Neural cell (in vitro differentiated cells): ENCODE results near the gene PHLDA2. TPM values are rescaled to one million over a fixed set of nuclear protein-coding genes. Genes with fewer than 3 reads are reported as not detected.

Source experiments
- H2AFZ ChIP-seq: fragments of 200-600, 300-800 bp; sonication (generic), shearing (Covaris generic); 2 replicates; pipeline ENCODE4 v1.6.0; 2014; ENCODE audit warnings: low read depth, mild to moderate bottlenecking, antibody characterized with exemption, low read length, moderate library complexity
- H3F3A ChIP-seq: fragments of 200-600 bp; shearing (Covaris generic); 2 replicates; pipeline ENCODE4 v1.6.1; 2016; ENCODE audit warnings: mild to moderate bottlenecking, moderate library complexity, mixed read lengths, antibody characterized with exemption, low read length; ENCODE audit not compliant: insufficient read depth, poor library complexity, severe bottlenecking
- H3K27ac ChIP-seq: fragments of 200-600, 300-800 bp; sonication (generic), shearing (Covaris generic); 2 replicates; pipeline ENCODE4 v1.5.1; 2014; ENCODE audit warnings: mild to moderate bottlenecking, low read length, moderate library complexity
- H3K27me3 ChIP-seq: fragments of 300-800, 200-600 bp; sonication (generic), shearing (Covaris generic); 2 replicates; pipeline ENCODE4 v1.6.0; 2014; ENCODE audit warnings: mild to moderate bottlenecking, low read depth, low read length, moderate library complexity; ENCODE audit not compliant: insufficient read depth
- H3K36me3 ChIP-seq: fragments of 300-800, 200-600 bp; sonication (generic), shearing (Covaris generic); 2 replicates; pipeline ENCODE4 v1.5.1; 2014; ENCODE audit warnings: mild to moderate bottlenecking, antibody characterized with exemption, low read length, moderate library complexity; ENCODE audit not compliant: insufficient read depth
- H3K4me2 ChIP-seq: fragments of 300-800, 200-600 bp; sonication (generic), shearing (Covaris generic); 2 replicates; pipeline ENCODE4 v1.6.0; 2014; ENCODE audit warnings: mild to moderate bottlenecking, low read length
- H3K4me3 ChIP-seq: fragments of 300-800, 200-600 bp; sonication (generic), shearing (Covaris generic); 2 replicates; pipeline ENCODE4 v1.5.1; 2014; ENCODE audit warnings: mild to moderate bottlenecking, low read length, moderate library complexity
- H3K79me2 ChIP-seq: fragments of 200-600 bp; shearing (Covaris generic); replicated peaks from 2 replicates; pipeline ENCODE4 v1.6.0; 2014; ENCODE audit warnings: mild to moderate bottlenecking, low read length, moderate library complexity; ENCODE audit not compliant: insufficient read depth
- H3K9ac ChIP-seq: fragments of 300-800, 200-600 bp; sonication (generic), shearing (Covaris generic); 2 replicates; pipeline ENCODE4 v1.6.1; 2016; ENCODE audit warnings: mild to moderate bottlenecking, low read length, mixed read lengths
- H3K9me2 ChIP-seq: fragments of 200-600 bp; shearing (Covaris generic); 2 replicates; pipeline ENCODE4 v1.6.1; 2016; ENCODE audit warnings: mild to moderate bottlenecking, low read length, mixed read lengths; ENCODE audit not compliant: insufficient read depth
- H3K9me3 ChIP-seq: fragments of 200-600, 300-800 bp; sonication (generic), shearing (Covaris generic); 2 replicates; pipeline ENCODE4 v1.6.1; 2016; ENCODE audit warnings: mild to moderate bottlenecking, mixed run types, low read length, moderate library complexity, mixed read lengths
- H4K20me1 ChIP-seq: fragments of 200-600 bp; shearing (Covaris generic); 2 replicates; pipeline ENCODE4 v1.6.1; 2016; ENCODE audit warnings: mild to moderate bottlenecking, mixed run types; ENCODE audit not compliant: insufficient read depth
- CTCF ChIP-seq: fragments of 450-650 bp; IDR thresholded peaks from 2 replicates; pipeline ENCODE4 v1.5.1; 2014; ENCODE audit warnings: antibody characterized with exemption, mild to moderate bottlenecking, moderate library complexity; ENCODE audit not compliant: poor library complexity, severe bottlenecking
- EP300 ChIP-seq: fragments of 450-650 bp; conservative IDR thresholded peaks from 2 replicates; pipeline ENCODE4 v1.6.1; 2014; ENCODE audit warnings: antibody characterized with exemption, mild to moderate bottlenecking, moderate library complexity; ENCODE audit not compliant: poor library complexity, severe bottlenecking
- EZH2 ChIP-seq: fragments of 200-600, 300-800 bp; shearing (Covaris generic), sonication (generic); IDR thresholded peaks from 2 replicates; pipeline ENCODE4 v1.6.1; 2014; ENCODE audit warnings: antibody characterized with exemption, low read length, borderline replicate concordance, mild to moderate bottlenecking; ENCODE audit not compliant: insufficient read depth, poor library complexity, severe bottlenecking
- MXI1 ChIP-seq: fragments of 450-650 bp; conservative IDR thresholded peaks from 2 replicates; pipeline ENCODE4 v1.6.1; 2014; ENCODE audit warnings: antibody characterized with exemption, mild to moderate bottlenecking; ENCODE audit not compliant: poor library complexity, severe bottlenecking
- POLR2AphosphoS5 ChIP-seq: IDR thresholded peaks from 2 replicates; pipeline ENCODE4 v1.6.1; 2012
- RAD21 ChIP-seq: fragments of 450-650 bp; conservative IDR thresholded peaks from 2 replicates; pipeline ENCODE4 v1.6.1; 2014; ENCODE audit warnings: antibody characterized with exemption, mild to moderate bottlenecking, moderate library complexity
- REST ChIP-seq: IDR thresholded peaks from 2 replicates; pipeline ENCODE4 v1.6.1; 2012; ENCODE audit warnings: borderline replicate concordance
- SMC3 ChIP-seq: fragments of 450-650 bp; conservative IDR thresholded peaks from 2 replicates; pipeline ENCODE4 v1.6.1; 2014; ENCODE audit warnings: antibody characterized with exemption, mild to moderate bottlenecking, moderate library complexity; ENCODE audit not compliant: poor library complexity
- TAF1 ChIP-seq: IDR thresholded peaks from 2 replicates; pipeline ENCODE4 v1.6.1; 2012; ENCODE audit warnings: low read depth
- polyA plus RNA-seq: library from polyadenylated mRNA; depleted of rRNA; stranded (reverse); fragments of >200 nt; gene quantifications from 2 replicates; pipeline ENCODE4 v1.2.3, GENCODE V29; 2014

PHLDA2 gene
- polyA plus RNA-seq, 1 donor from 2014 or later, result not detected

GRCh38 chr11:2896047-2896446 is 33.2 kb downstream of the PHLDA2 start:
- H4K20me1 ChIP-seq, result no peaks in the 10 kb centered on the region
- no peaks in the 10 kb centered on the region for H3K27me3 ChIP-seq
- no peak overlapping the region for H3K27ac ChIP-seq
- no peaks in the 10 kb centered on the region for H3K9me3 ChIP-seq
- no peaks in the 10 kb centered on the region for H3K36me3 ChIP-seq
- H2AFZ ChIP-seq, result no peak overlapping the region
- H3K9me2 ChIP-seq, result no peaks in the 10 kb centered on the region
- TF ChIP-seq REST (no peak), MXI1 (no peak), SMC3 (no peak), POLR2AphosphoS5 (no peak), EZH2 (no peak), CTCF (no peak), TAF1 (no peak), RAD21 (no peak), EP300 (no peak)
- no peak overlapping the region for H3K4me3 ChIP-seq
- no peak overlapping the region for H3K9ac ChIP-seq
- no peaks in the 10 kb centered on the region for H3F3A ChIP-seq
- H3K4me2 ChIP-seq, result no peak overlapping the region
- H3K79me2 ChIP-seq, result no peaks in the 10 kb centered on the region

- no peak overlapping the region for H3K9ac ChIP-seq
- no peaks in the 10 kb centered on the region for H4K20me1 ChIP-seq
- H3K9me2 ChIP-seq, result no peaks in the 10 kb centered on the region
- no peaks in the 10 kb centered on the region for H3K27me3 ChIP-seq
- no peaks in the 10 kb centered on the region for H3K36me3 ChIP-seq
- no peaks in the 10 kb centered on the region for H3K79me2 ChIP-seq
- TF ChIP-seq EZH2, result no peak
- TF ChIP-seq TAF1, result no peak
- no peak for TF ChIP-seq MXI1
- no peak for TF ChIP-seq REST
- no peak for TF ChIP-seq EP300
- no peak for TF ChIP-seq CTCF
- TF ChIP-seq RAD21, result no peak
- no peak for TF ChIP-seq SMC3
- TF ChIP-seq POLR2AphosphoS5, result no peak
- no peak overlapping the region for H3K27ac ChIP-seq
- no peaks in the 10 kb centered on the region for H3K9me3 ChIP-seq
- H2AFZ ChIP-seq, result no peak overlapping the region
- H3K4me3 ChIP-seq, result no peak overlapping the region
- no peaks in the 10 kb centered on the region for H3F3A ChIP-seq
- H3K4me2 ChIP-seq, result no peak overlapping the region
Measured at GRCh38 chr11:2893935-2894334, 35.3 kb downstream of the PHLDA2 start.
